HG02870 (cell line): ENCODE results near the gene FRMD4B.
A peak's percentile ranks its signal among the peaks of the same experiment; 100 is the strongest.
"Not testable (repeated sequence)": the region's sequence is repeated elsewhere in the genome, so short reads cannot be mapped to it uniquely, and the experiment has no call there.

Experiments used
- ATAC-seq: cut with Tn5 transposase; IDR thresholded peaks from one replicate; pipeline ENCODE4 v1.9.1; 2021; ENCODE audit warnings: mild to moderate bottlenecking, moderate library complexity; ENCODE audit not compliant: unreplicated experiment

Gene FRMD4B

DNA sequence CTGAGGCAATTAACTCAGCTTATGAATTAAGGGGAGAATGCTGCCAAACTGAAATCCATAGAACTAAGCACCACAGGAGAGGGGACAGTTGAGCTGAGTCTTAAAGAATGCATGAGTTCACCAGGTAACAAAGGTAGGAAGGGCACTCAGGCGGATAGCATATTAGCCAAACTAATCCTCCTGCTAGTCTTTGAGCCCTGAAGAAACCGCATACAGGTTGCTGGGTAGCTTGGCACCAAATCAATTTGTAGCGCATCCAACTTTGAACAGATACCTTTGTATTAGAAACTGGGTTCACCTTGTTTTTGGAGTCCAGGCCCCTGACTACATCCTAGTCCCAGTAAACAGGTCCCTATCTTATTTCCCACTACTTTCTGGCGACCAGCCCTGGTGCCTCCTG lies 93.7 kb downstream of the FRMD4B start:
- ATAC-seq = no peak

DNA sequence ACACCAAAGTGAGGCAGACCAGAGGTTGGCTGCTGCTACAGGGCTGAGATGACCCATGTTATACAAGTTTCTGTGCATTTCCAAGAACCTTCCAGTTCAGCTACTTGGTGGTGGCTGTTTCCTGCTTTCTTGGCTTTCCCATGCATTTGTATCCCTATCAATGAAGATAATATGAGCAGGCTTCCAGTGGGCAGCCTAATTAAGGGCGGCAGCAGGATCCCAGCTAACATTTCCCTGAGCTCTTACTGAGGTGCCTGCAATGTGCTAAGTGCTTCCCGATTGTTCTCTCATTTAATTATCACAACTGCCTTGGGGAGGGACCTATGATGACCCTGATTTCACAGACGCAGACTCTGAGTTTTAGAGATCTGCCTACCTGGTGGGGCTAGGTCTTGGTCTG lies 95.5 kb downstream of the FRMD4B start:
- no peak for ATAC-seq

DNA sequence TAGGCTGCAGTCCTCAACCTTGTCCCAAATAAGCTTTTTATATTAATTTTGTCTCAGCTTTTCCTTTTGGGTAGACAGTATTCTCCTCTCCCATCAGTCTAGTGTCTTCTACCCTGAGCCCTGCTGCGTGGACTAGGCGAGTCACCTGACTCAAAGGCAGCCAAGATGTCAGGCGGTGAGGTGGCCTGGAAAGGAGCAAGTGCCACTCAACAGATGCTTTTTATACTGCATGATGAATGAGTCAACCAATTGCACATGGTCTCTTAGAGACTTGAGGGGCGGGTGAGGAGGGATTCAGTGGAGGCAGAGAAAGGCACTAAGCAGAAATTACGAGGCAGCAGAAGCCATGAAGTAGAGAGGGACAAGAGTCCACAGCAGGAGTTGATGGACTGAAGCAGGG lies 95.9 kb downstream of the FRMD4B start:
- no peak for ATAC-seq

DNA sequence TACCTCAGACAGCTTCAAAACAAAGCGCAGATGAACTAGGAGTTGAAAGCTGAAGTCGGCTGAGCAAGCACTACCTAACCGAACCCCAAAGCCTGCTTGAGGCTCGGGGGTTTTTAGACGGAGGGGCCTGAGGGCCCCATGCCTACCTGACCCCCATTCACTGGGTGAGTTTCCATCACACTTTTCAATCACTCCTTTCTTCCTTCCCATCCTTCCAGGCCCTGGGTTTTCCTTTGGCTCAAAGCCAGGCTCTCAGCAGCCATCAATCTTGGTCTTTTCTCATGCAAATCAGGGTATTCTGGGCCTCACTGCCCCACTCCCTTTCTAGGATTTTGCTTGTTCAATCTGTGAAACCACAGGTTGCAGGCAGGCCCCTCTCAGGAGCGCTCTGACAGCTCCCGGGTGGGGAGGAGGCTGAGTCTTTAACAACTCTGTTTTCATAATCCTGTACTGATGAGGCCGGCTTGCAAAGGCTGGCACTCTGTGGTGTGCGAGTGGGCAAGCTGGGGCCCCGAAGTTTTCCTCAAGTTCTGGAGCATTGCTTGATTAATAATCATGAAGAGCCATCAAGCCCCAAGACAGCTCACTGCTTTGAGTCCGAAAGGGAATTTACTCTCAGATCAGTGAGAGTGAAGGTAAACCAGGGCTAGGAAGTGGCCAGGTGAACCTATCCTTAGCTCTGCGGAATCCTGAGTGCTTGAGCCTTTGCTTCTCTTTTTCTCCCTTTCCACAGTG lies 97.6 kb downstream of the FRMD4B start:
- ATAC-seq = peak; percentile 99

DNA sequence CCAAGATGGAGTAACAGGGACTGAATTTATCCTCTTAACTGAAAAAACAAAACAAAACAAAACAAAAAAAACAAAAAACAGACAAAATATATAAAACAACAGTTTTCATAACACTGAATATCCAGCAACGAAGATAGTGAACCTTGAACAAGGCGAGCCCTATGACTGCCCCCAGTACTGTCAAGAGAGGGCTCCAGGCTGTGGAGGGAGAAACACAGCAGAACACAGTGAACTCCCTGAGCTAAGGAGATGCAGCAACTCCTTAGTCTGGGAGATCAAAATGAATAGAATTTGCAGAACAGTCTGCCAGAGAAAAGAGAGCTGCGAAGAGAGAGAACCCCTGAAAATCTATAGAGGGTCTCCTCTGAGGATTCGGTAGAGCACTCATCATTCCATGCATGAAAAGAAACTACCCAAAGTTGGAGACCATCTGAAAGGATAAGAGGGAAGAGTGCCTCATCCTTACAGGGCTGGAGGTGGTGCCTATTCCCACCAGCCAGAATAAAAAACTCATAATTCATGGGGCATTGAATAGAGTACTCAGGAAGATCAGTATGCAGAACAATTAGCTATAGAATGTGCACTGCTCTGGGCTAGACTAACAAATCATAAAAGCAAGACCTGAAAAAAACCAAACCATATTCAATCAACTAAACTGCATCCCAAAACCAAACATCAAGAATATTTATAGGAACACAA lies 101.8 kb downstream of the FRMD4B start:
- no peak for ATAC-seq

DNA sequence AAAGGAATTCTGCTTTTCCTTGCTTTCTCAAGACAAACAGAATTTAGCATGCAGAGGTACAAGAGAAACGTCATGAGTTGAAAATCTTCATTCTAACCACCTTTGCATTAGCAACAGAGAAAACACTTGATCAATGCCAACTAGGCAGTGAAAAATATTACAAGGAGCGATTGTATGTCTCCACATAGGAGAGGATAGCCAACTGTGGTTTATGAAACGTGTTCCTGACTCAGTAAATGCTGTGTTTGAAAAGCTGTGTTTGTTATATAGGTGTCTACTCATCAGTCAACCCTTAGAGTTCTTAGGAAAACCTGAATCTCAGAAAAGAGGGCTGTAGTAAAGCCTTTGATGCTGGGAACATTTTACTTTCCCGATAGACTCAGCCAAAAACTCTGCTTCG lies 102.4 kb downstream of the FRMD4B start:
- no peak for ATAC-seq

DNA sequence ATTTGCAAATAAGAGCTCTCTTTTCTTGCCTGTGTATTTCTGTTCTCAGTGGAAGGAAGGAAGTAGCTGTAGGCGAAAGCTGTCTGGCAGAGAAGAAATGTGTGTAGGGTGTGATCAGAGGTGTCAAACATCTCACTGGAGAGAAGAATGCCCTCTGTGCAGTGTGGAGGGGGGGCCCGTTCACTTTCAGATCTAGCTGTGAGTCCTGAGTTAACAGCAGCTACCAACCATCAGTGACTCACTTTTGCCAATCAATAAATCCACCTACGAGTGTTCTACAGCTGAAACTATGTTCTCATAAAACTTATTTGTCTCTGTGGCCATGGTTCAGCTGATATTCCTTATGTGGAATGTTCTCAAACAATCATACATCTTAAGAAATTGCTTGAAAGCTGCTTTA lies 103.7 kb downstream of the FRMD4B start:
- ATAC-seq = no peak

DNA sequence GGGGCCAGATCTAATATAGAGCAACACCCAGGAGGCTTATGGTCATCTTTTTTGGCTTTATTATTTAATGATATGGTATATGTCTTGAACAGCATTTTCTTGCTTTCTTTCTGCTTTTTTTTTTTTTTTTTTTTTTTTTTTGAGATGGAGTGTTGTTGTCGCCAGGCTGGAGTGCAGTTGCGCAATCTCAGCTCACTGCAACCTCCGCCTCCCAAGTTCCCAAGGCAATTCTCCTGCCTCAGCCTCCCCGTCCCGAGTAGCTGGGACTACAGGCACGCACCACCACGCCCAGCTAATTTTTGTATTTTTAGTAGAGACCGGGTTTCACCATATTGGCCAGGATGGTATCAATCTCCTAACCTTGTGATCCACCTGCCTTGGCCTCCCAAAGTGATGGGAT lies 108.5 kb downstream of the FRMD4B start:
- not testable (repeated sequence) for ATAC-seq

DNA sequence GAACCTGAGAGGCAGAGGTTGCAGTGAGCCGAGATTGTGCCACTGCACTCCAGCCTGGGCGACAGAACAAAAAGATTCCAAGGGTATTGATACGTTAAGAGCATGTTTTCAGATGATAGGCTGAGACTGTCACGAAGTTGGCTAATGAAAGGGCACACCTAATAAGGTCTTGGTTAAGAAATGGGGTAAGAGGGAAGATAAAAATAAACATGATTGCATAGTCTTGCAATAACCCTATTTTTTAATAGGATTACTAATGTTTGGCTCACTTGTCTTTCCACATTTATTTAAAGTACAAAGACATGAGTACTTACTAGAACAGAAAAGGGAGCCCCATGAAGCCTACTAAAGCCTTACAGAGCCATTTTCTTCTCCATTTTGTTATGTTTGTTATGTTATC lies 109.0 kb downstream of the FRMD4B start:
- ATAC-seq = no peak

DNA sequence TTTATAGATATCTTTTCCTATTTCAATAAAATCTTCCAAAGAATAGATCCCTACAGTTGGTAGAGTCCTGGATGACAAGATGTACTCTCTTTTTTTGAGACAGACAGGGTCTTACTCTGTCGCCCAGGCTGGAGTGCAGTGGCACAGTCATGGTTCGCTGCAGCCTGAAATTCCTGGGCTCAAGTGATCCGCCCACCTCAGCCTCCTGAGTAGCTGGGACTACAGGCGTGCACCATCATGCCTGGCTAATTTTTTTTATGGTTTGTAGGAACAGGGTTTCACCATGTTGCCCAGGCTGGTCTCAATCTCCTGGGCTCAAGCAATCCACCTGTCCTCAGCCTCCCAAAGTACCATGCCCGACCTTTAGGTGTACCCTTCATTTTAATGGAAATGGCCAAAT lies 109.7 kb downstream of the FRMD4B start:
- ATAC-seq = not testable (repeated sequence)

DNA sequence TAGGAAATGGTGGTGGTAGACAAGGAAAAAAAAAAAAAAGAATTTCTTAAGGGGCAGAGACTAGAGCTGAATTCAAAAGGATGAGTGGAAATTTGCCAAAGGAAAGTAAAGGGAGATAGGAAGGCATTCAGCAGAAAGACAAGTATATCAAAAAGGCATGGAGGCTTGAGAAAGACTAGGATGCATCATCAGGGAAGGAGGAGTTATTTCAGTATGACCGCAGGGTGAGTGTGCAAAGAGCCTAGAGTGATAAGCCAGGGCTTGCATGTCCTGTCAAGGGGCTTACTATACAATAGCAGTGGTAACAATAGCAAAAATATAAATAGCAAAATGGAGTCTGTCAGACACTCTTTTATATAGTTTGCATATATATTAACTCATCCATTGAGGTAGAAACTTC lies 112.0 kb downstream of the FRMD4B start:
- no peak for ATAC-seq

DNA sequence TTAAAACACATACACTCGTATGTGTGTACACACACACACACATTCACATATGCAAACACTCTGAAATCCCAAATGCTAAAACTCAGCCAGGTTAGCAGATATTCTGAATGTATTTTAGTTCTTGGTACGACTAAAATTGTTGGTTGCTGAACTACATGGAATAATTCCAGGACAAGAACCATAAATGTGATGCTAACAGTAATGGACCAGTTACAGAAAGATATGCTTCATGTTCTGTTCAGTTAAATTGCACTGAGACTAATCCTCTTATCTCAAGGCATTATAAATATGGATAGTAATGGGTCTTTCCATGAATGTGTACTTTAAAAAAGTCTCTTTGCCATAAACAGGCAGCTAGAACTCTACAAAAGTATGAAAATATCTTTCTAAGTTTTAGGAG lies 113.3 kb downstream of the FRMD4B start:
- no peak for ATAC-seq

DNA sequence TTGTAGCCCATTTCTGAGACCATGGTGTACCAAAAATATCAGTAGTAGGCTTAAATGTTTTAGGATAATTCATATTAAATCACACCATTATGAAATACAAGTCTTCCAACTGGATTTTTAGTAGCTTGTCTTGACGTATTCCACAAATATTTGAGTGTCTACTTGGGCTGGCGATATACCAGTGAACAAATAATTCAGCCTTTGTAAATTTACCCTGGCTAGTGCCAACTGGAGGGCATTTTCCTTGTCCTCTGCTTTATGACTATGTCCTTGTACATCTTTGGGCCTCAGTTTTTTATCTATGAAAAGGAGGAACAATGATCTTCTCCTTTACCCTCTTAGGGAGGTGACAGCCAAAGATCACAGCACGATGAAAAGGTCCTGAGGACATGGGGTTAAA lies 114.8 kb downstream of the FRMD4B start:
- ATAC-seq = no peak

DNA sequence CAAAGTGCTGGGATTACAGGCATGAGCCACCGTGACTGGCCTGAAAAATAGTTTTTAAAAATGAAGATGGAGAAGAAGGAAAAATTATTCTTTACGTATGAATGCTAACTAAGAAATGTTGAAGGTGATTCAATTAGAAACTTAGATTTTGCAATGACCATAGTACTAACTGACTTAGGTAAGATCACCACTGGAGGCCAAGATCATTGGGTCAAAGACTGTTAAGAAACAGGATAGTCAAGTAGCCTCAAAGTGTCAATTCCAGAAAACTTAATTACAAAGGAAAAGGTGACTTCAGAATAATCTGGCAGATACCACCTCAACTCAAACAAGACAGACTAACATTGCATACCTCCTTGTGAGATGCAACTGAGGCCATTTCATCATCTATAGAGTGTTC lies 119.3 kb downstream of the FRMD4B start:
- ATAC-seq = no peak

DNA sequence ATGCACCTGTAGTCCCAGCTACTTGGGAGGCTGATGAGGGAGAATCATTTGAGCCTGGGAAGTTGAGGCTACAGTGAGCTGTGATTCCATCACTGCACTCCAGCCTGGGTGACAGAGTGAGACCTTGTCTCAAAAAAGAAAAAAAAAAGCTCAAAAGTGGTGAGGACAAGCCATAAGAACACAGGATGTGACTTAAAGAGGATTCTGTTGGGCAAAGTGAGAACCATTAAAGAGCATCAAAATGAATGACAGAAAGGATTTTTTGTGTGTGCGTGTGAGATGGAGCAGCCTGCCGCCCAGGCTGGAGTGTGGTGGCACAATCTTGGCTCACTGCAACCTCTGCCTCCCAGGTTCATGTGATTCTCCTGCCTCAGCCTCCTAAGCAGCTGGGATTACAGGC lies 119.8 kb downstream of the FRMD4B start:
- ATAC-seq = not testable (repeated sequence)

DNA sequence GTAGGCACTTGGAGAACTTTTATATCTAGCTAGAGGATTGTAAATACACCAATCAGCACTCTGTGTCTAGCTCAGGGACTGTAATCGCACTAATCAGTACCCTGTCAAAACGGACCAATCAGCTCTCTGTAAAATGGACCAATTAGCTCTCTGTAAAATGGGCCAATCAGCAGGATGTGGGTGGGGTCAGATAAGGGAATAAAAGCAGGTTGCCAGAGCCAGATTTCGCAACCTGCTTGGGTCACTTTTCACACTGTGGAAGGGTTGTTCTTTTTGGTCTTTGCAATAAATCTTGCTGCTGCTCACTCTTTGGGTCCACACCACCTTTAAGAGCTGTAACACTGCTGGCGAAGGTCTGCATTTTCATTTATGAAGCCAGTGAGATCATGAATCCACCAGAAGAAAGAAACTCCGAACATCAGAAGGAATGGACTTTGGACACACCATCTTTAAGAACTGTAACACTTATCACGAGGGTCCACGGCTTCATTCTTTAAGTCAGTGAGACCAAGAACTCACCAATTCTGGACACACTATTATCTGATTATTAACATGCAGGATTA lies 125.0 kb downstream of the FRMD4B start:
- ATAC-seq = not testable (repeated sequence)

DNA sequence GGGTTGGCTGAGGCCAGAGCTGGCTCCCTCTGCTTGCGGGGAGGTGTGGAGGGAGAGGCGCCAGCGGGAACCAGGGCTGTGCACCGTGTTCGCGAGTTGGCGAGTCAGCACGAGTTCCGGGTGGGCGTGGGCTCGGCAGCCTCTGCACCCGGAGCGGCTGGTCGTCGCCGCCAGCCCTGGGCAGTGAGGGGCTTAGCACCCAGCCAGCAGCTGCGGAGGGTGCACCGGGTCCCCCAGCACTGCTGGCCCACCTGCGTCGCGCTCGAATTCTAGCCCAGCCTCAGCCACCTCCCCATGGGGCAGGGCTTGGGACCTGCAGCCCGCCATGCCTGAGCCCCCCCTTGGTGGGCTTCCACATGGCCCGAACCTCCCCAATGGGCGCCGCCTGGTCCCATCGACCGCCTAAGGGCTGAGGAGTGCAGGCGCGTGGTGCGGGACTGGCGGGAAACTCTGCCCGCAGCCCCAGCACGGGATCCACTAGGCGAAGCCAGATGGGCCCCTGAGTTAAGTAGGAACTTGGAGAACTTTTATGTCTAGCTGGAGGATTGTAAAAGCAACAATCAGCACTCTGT lies 125.6 kb downstream of the FRMD4B start:
- no peak for ATAC-seq

DNA sequence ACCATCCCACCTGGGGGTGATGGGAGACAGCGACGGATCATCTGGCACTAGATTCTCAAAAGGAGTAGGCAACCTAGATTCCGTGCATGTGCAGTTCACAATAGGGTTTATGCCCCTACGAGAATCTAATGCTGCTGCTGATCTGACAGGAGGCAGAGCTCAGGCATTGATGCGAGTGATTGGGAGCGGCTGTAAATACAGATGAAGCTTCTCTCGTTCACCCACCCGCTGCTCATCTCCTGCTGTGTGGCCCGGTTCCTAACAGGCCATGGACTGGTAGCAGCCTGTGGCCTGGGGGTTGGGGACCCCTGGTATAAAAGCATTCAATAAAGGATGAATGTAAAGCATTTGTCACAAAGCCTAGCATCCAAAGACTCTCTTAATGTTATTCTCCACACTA lies 126.8 kb downstream of the FRMD4B start:
- no peak for ATAC-seq

DNA sequence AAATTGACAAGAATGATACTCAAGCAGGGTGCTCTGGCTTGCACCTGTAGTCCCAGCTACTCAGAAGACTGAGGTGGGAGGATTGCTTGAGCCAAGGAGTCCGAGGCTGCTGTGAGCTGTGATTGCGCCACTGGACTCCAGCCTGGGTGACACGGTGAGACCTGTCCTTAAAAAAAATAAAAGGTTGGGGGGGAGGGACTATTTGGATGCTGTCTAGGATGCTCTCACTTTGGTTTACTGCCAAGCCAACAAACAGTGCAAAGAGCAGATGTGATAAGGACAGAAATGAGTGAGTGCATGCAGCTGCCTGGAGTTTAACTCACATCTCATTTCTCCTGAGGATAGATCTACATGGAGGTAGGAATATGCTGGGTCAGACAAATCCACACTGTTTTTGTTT lies 130.0 kb downstream of the FRMD4B start:
- no peak for ATAC-seq

DNA sequence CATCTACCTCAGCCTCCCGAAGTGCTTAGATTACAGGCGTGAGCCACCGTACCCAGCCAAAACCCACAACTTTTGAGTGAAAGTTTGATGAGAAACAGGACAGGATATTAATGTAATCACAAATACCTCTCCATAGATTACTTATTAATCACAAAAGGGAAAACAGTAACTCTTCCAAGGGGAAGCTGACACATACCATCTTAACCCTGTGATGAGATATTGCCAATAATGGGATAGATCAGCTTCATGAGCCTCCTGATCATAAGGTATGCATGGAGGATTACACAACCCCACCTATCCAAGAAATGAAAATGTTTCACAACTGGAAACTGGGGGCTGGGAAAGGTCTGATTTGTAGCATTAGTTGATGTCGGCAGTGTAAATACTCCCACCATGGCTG lies 131.5 kb downstream of the FRMD4B start:
- ATAC-seq = no peak

DNA sequence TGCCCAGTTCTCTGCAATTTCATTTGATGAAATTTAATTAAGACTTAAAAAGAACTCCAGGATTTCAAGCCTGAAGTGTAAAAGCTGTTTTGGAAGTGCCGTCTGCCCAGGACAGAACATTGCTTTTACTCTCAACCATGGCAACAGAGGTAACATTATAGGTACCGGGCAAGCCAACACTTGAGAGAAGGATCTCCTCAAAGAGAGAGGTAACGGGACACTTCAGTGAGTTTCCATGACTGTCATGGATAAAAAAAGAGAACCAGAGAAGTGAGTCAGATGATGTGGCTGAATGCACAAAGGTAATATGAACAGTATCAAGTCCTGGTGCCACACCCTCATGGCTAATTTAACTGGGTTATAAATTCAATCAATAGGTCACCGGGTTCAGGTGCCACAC lies 133.3 kb downstream of the FRMD4B start:
- ATAC-seq = no peak

DNA sequence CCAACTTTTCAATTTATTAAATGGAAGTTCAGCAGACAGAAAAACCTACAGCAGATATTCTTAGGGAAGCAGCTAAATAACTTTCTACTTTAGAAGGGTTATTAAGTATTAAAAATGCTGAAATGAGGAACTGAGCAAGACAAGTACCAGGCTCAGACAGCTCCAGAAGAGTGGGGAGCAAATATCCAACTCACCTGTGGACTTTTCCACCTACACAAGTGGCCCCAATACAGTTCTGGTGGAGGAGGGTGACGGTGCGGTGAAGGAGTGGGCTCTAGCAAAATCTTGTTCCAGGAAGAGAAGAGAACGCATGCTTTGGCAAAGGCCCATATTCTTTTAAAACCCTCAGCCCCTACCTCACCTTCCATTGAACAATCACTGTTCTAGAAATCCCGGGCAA lies 133.7 kb downstream of the FRMD4B start:
- no peak for ATAC-seq
